ENCODE results near the gene POMT1. TPM values are rescaled to one million over a fixed set of nuclear protein-coding genes. Genes with fewer than 3 reads are reported as not detected.

The POMT1 gene
- total and polyA plus RNA-seq, 2 of the 8 experiments (the other 6 are each of a cell fraction or from before 2014, with no cell fraction given): 22.3 to 33.2 TPM

DNA sequence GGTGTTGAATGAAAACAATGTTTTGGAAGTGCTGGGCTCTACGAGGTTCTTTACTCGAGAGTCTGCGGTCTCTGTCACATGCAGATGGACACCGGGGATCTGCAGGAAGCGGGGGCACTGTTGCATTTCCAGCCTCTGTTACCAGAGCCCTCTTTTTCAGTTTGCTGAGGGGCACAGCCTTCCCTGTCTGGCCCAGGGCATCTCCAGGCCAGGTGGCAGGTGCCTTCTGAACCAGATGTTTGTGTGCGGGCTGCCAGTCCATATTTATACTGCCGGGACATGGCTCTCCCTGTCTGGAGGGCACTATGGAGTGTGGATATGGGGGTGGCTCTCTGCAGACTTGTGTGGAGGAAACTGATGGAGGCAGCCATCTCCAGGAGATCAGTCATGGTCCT is 18.7 kb upstream of the POMT1 start:
- no peak for DNase-seq (ENCODE audit: low read depth in 1 of 2, low spot score in 2 of 2)
- no peak overlapping the region for H4K8ac ChIP-seq (ENCODE audit: extremely low read depth, insufficient read depth, low read length)
- no peak overlapping the region for H2BK12ac ChIP-seq (ENCODE audit: low read depth, low read length)
- H3K4me2 ChIP-seq (ENCODE audit: insufficient read depth in 1 of 2, low read depth in 2 of 2, low read length in 2 of 2): no peak overlapping the region
- 92% methylated on average over 7 of the region's 7 CpGs; no CpG with 5 or more reads in 1 of the 2 experiments for WGBS, 2 experiments (ENCODE audit: extremely low coverage in 1 of 2, insufficient coverage in 1 of 2, insufficient read length in 1 of 2, insufficient replicate concordance in 2 of 2, low coverage in 1 of 2, low lambda C conversion rate in 2 of 2, missing lambda C conversion rate in 1 of 2)
- H3K79me2 ChIP-seq (ENCODE audit: control insufficient read depth in 1 of 2, insufficient read depth in 2 of 2, low read length in 2 of 2): peaks cover 0 to 12% of the 10 kb centered on the region in 2 experiments; a peak in 1 of 4 replicates
- no peak for FAIRE-seq
- peaks cover 12% of the 10 kb centered on the region; the same call in 1 of the 2 replicates for H3K79me1 ChIP-seq (ENCODE audit: low read depth, low read length)
- ChIA-PET CTCF (ENCODE audit: partially characterized antibody) (interaction anchor here (1.1 to 2.1 kb wide), 4 partner anchors 8 to 77 kb away, joined by 3 to 7 read pairs (median 5); no protein-coding TSS in a partner anchor), POLR2A (ENCODE audit: partially characterized antibody) (interaction anchor here (1.0 to 1.3 kb wide), 4 partner anchors 8 to 87 kb away, joined by 3 to 6 read pairs (median 3); no protein-coding TSS in a partner anchor)
- H4K20me1 ChIP-seq (replicated peaks in 1 of 2; ENCODE audit: control insufficient read depth in 1 of 2, insufficient read depth in 2 of 2, low read length in 2 of 2): peaks cover 13 to 23% of the 10 kb centered on the region in 2 experiments
- H3K9me3 ChIP-seq (ENCODE audit: insufficient read depth in 2 of 2, low read depth in 1 of 2, low read length in 1 of 2): no peaks in the 10 kb centered on the region
- no peaks in the 10 kb centered on the region for H3K23me2 ChIP-seq (ENCODE audit: low read depth, low read length)
- H3K23ac ChIP-seq (ENCODE audit: insufficient read length): no peak overlapping the region
- TF ChIP-seq GTF2F1 (IDR thresholded peaks at IDR 0.05; ENCODE audit: borderline replicate concordance, low read depth, low read length): no peak
- no peak overlapping the region for H4K5ac ChIP-seq (ENCODE audit: insufficient read length, low read depth, low read length)
- no peak overlapping the region for H3K4ac ChIP-seq (replicated peaks; ENCODE audit: insufficient read length, low read depth, low read length)
- H3K4me1 ChIP-seq (replicated peaks in 1 of 4; ENCODE audit: control insufficient read depth in 3 of 4, insufficient read depth in 4 of 4, low read length in 3 of 4): no peaks in the 10 kb centered on the region; a peak in 1 of 7 replicates
- no peak overlapping the region for H2AK5ac ChIP-seq (ENCODE audit: low read depth, low read length)
- H4K91ac ChIP-seq (replicated peaks; ENCODE audit: insufficient read length, low read length): no peak overlapping the region
- no peak overlapping the region for H3K4me3 ChIP-seq (ENCODE audit: extremely low read depth in 1 of 4, insufficient read depth in 2 of 4, low read depth in 3 of 4, low read length in 4 of 4)
- H2BK120ac ChIP-seq (replicated peaks; ENCODE audit: low read depth, low read length): no peak overlapping the region
- peaks cover 75 to 97% (median 92%) of the 10 kb centered on the region in 4 experiments for H3K36me3 ChIP-seq (ENCODE audit: control insufficient read depth in 2 of 4, insufficient read depth in 4 of 4, low read length in 3 of 4)
- H3K18ac ChIP-seq (ENCODE audit: extremely low read depth, low read length): no peak overlapping the region
- H2BK5ac ChIP-seq (ENCODE audit: low read depth, low read length): no peak overlapping the region
- no peak overlapping the region for H3K9ac ChIP-seq (replicated peaks in 1 of 4; ENCODE audit: extremely low read depth in 1 of 4, low read depth in 3 of 4, low read length in 3 of 4)
- H2AFZ ChIP-seq (ENCODE audit: low read length): no peak overlapping the region
- H3K27me3 ChIP-seq (replicated peaks in 1 of 4; ENCODE audit: control insufficient read depth in 3 of 4, extremely low read depth in 1 of 4, insufficient read depth in 3 of 4, low read length in 3 of 4): no peaks in the 10 kb centered on the region
- no peak overlapping the region for H2BK15ac ChIP-seq (ENCODE audit: low read length)
- H3K27ac ChIP-seq (ENCODE audit: low read depth, low read length): no peak overlapping the region
- no peak overlapping the region for H3K14ac ChIP-seq (ENCODE audit: insufficient read length)
- H3K56ac ChIP-seq (replicated peaks; ENCODE audit: insufficient read length, low read depth, low read length): no peak overlapping the region
- H2BK20ac ChIP-seq (ENCODE audit: low read length): no peak overlapping the region
